Activated naive CD8-positive, alpha-beta T cell treated with anti-CD3 and anti-CD28 coated beads, Interleukin-2, amount 10 ng/mL, durations not matched to agents 7 days and 5 days (primary cell): ENCODE measurements around the gene UNC5B. TPM values are rescaled to one million over a fixed set of nuclear protein-coding genes. Genes with fewer than 3 reads are reported as not detected.
A peak's percentile ranks its signal among the peaks of the same experiment; 100 is the strongest.

ENCODE experiments used
- ATAC-seq: fragments of 150-1000 bp; cut with Tn5 transposase; one replicate; pipeline ENCODE4 v1.10.0; 2021; ENCODE audit warnings: low read depth, moderate library complexity
- POLR2A ChIA-PET: fragments of 350-600 bp; sonication (Branson Sonifier 250); formaldehyde crosslinking; loops from one replicate; lab custom pipeline; 2021; ENCODE audit warnings: antibody characterized with exemption; lab: Charles Lee
- DNase-seq: peaks from one replicate; pipeline ENCODE4 v3.0.0; 2021
- H3K27ac Mint-ChIP-seq: one replicate; pipeline ENCODE4 v1.8.0; 2022; ENCODE audit warnings: mild to moderate bottlenecking, mixed read lengths
- H3K27me3 Mint-ChIP-seq: one replicate; pipeline ENCODE4 v1.8.0; 2022; ENCODE audit warnings: mild to moderate bottlenecking, moderate library complexity, mixed read lengths
- H3K36me3 Mint-ChIP-seq: one replicate; pipeline ENCODE4 v1.8.0; 2021; ENCODE audit warnings: mild to moderate bottlenecking, mixed read lengths
- H3K4me1 Mint-ChIP-seq: one replicate; pipeline ENCODE4 v1.8.0; 2021; ENCODE audit warnings: mixed read lengths
- H3K4me3 Mint-ChIP-seq: one replicate; pipeline ENCODE4 v1.8.0; 2022; ENCODE audit warnings: mild to moderate bottlenecking, moderate library complexity, mixed read lengths
- H3K9me3 Mint-ChIP-seq: one replicate; pipeline ENCODE4 v1.8.0; 2021; ENCODE audit warnings: mixed read lengths
- total RNA-seq, 2 experiments: library from RNA; stranded (reverse); gene quantifications; one replicate each; pipeline ENCODE4 v1.2.3, GENCODE V29; 2021

Gene UNC5B
- total RNA-seq, 2 experiments from 2014 or later, result 0.03 TPM; not detected in 1

- Mint-ChIP-seq H3K36me3 (peaks cover 9% of the 10 kb centered on the region), H3K4me3 (no peak overlapping the region), H3K4me1 (peaks cover 8% of the 10 kb centered on the region), H3K27me3 (no peaks in the 10 kb centered on the region), H3K9me3 (peaks cover 1% of the 10 kb centered on the region), H3K27ac (no peak overlapping the region)
- POLR2A ChIA-PET, result interaction anchor here (0.7 kb wide), 1 partner anchor 23 kb away, joined by 3 read pairs; no protein-coding TSS in a partner anchor
- DNase-seq (no peak), ATAC-seq (no peak)
Observed at GRCh38 chr10:71325267-71325666, 112.9 kb downstream of the UNC5B start.

GRCh38 chr10:71326464-71326881 lies 114.1 kb downstream of the UNC5B start:
- Mint-ChIP-seq H3K4me1 (peaks cover 7% of the 10 kb centered on the region), H3K27me3 (no peaks in the 10 kb centered on the region), H3K9me3 (peaks cover 1% of the 10 kb centered on the region), H3K27ac (no peak overlapping the region), H3K4me3 (no peak overlapping the region), H3K36me3 (peaks cover 9% of the 10 kb centered on the region)
- ATAC-seq, result no peak
- DNase-seq, result no peak
- POLR2A ChIA-PET, result no interaction called here

GRCh38 chr10:71330789-71331404 lies 118.5 kb downstream of the UNC5B start:
- no peak for ATAC-seq
- Mint-ChIP-seq H3K9me3 (no peaks in the 10 kb centered on the region), H3K27ac (no peak overlapping the region), H3K4me3 (no peak overlapping the region), H3K4me1 (no peaks in the 10 kb centered on the region), H3K27me3 (no peaks in the 10 kb centered on the region), H3K36me3 (no peaks in the 10 kb centered on the region)
- no peak for DNase-seq
- POLR2A ChIA-PET, result no interaction called here

GRCh38 chr10:71331736-71332135 lies 119.4 kb downstream of the UNC5B start:
- no peaks in the 10 kb centered on the region for H3K27me3 Mint-ChIP-seq
- POLR2A ChIA-PET, result no interaction called here
- ATAC-seq (no peak), DNase-seq (no peak)
- no peak overlapping the region for H3K27ac Mint-ChIP-seq
- H3K36me3 Mint-ChIP-seq, result no peaks in the 10 kb centered on the region
- no peaks in the 10 kb centered on the region for H3K4me1 Mint-ChIP-seq
- no peak overlapping the region for H3K4me3 Mint-ChIP-seq
- no peaks in the 10 kb centered on the region for H3K9me3 Mint-ChIP-seq

GRCh38 chr10:71332466-71332865 lies 120.1 kb downstream of the UNC5B start:
- H3K27ac Mint-ChIP-seq, result no peak overlapping the region
- no peaks in the 10 kb centered on the region for H3K27me3 Mint-ChIP-seq
- POLR2A ChIA-PET, result no interaction called here

DNA sequence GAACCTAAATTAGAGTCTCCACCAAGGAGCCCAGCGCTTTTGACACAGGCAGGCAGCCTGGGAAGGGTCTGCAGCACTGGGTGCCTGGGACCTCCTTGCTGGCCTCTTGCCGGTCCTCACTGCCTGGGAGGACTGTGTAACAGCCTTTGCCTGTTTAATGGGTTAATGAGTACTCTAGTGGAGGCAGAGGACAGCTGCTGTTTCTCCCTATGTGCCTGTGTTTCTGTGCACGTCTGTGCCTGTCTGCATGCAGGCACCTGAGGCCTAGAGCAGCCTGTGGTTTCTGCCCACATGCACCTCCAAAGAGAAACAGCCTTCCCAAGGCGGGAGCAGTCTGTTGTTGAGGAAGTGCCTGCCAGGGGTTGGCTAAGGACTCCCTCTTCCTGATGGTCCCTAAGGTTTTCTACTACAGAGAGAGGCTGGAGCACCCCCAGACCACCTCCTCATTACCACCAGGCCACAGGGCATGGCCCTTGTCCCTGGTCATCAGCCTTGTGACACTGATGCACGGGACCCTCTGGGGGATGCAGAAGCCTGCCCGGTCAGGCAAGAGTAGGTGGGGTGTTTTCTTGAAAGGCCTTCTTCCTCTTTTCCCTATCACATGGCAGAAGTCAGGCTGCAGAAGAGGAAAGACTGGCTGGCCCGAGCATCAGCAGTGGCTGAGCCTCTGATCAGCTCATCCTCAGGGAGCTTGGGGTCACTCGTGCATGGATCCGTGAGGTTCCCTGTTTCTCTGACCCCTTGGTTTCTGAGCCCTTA lies 120.9 kb downstream of the UNC5B start:
- ATAC-seq, result no peak
- H3K9me3 Mint-ChIP-seq, result no peaks in the 10 kb centered on the region
- no peak overlapping the region for H3K4me3 Mint-ChIP-seq
- no peaks in the 10 kb centered on the region for H3K27me3 Mint-ChIP-seq
- no peak overlapping the region for H3K27ac Mint-ChIP-seq
- H3K4me1 Mint-ChIP-seq, result no peaks in the 10 kb centered on the region
- no peak for DNase-seq
- H3K36me3 Mint-ChIP-seq, result no peaks in the 10 kb centered on the region
- POLR2A ChIA-PET, result no interaction called here

More at GRCh38 chr10:71332466-71332865, 120.1 kb downstream of the UNC5B start:
- H3K9me3 Mint-ChIP-seq, result no peaks in the 10 kb centered on the region
- no peak overlapping the region for H3K4me3 Mint-ChIP-seq
- ATAC-seq, result no peak
- H3K36me3 Mint-ChIP-seq, result no peaks in the 10 kb centered on the region
- no peaks in the 10 kb centered on the region for H3K4me1 Mint-ChIP-seq
- no peak for DNase-seq

GRCh38 chr10:71334221-71334791 lies 121.9 kb downstream of the UNC5B start:
- POLR2A ChIA-PET, result interaction anchor here (1.6 kb wide), 1 partner anchor 42 kb away, joined by 3 read pairs; no protein-coding TSS in a partner anchor
- no peak overlapping the region for H3K4me3 Mint-ChIP-seq
- no peak overlapping the region for H3K27ac Mint-ChIP-seq
- H3K27me3 Mint-ChIP-seq, result no peaks in the 10 kb centered on the region
- no peaks in the 10 kb centered on the region for H3K4me1 Mint-ChIP-seq
- H3K36me3 Mint-ChIP-seq, result no peaks in the 10 kb centered on the region
- DNase-seq, result no peak
- no peaks in the 10 kb centered on the region for H3K9me3 Mint-ChIP-seq
- no peak for ATAC-seq

- POLR2A ChIA-PET, result interaction anchor here (1.6 kb wide), 1 partner anchor 41 kb away, joined by 3 read pairs; no protein-coding TSS in a partner anchor
- Mint-ChIP-seq H3K9me3 (no peaks in the 10 kb centered on the region), H3K36me3 (no peaks in the 10 kb centered on the region), H3K4me3 (no peak overlapping the region), H3K27ac (peak overlapping the region; percentile 65), H3K27me3 (no peaks in the 10 kb centered on the region), H3K4me1 (no peaks in the 10 kb centered on the region)
- DNase-seq, result no peak
- no peak for ATAC-seq
Observed at GRCh38 chr10:71335173-71335708, 122.9 kb downstream of the UNC5B start.

DNA sequence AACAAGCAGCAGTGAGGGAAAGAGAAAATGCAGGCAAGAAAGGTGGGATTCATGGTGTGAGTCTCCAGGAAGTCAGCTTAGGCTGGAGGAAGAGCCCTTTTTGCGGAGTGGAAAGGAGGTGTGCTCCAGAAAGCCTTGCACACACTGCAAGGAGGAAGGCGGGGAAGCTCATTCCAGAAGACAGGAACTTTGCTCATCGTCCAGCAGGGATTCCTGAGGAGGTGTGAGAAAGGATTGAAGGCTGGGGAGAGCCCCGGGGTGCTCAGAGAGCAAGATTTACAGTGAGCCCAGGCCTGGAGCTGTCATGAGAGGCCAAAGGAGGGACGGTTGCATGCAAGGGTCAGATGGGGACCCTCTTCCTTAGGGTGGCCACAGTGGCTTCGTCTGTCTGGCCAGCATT lies 124.3 kb downstream of the UNC5B start:
- DNase-seq, result no peak
- H3K27ac Mint-ChIP-seq, result no peak overlapping the region
- no peaks in the 10 kb centered on the region for H3K27me3 Mint-ChIP-seq
- ATAC-seq, result no peak
- no peaks in the 10 kb centered on the region for H3K4me1 Mint-ChIP-seq
- POLR2A ChIA-PET, result no interaction called here
- no peak overlapping the region for H3K4me3 Mint-ChIP-seq
- no peaks in the 10 kb centered on the region for H3K36me3 Mint-ChIP-seq
- H3K9me3 Mint-ChIP-seq, result no peaks in the 10 kb centered on the region

DNA sequence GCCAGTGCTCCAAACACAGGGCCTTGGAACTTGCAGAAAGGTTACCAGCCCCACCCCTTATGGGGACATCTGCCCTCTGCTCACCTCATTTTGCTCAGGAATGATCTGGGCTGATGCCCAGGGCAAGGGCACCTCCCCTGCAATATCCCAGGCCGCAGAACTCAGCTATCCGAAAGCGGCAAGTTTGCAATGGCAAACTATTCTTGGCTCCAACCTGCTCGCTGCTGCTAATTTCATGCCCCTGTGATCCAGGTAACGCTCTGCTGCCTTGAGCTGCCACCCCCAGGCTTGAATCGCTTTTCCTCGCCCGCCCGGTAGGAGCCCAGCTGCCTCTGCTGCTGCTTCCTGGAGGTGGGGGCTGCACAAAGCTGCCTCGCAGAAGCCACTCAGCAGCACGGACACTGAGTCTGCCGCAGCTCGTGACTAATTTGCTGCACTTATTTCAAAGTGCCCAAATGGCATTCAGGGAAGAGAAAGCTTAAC lies 124.9 kb downstream of the UNC5B start:
- no peaks in the 10 kb centered on the region for H3K27me3 Mint-ChIP-seq
- H3K4me1 Mint-ChIP-seq, result no peaks in the 10 kb centered on the region
- H3K27ac Mint-ChIP-seq, result no peak overlapping the region
- H3K36me3 Mint-ChIP-seq, result no peaks in the 10 kb centered on the region
- ATAC-seq (no peak), DNase-seq (no peak)
- POLR2A ChIA-PET, result no interaction called here
- no peak overlapping the region for H3K4me3 Mint-ChIP-seq
- H3K9me3 Mint-ChIP-seq, result no peaks in the 10 kb centered on the region

GRCh38 chr10:71338728-71339495 lies 126.5 kb downstream of the UNC5B start:
- Mint-ChIP-seq H3K27me3 (no peaks in the 10 kb centered on the region), H3K27ac (no peak overlapping the region), H3K36me3 (no peaks in the 10 kb centered on the region), H3K4me3 (no peak overlapping the region), H3K4me1 (no peaks in the 10 kb centered on the region), H3K9me3 (no peaks in the 10 kb centered on the region)
- ATAC-seq (no peak), DNase-seq (no peak)
- POLR2A ChIA-PET, result no interaction called here

DNA sequence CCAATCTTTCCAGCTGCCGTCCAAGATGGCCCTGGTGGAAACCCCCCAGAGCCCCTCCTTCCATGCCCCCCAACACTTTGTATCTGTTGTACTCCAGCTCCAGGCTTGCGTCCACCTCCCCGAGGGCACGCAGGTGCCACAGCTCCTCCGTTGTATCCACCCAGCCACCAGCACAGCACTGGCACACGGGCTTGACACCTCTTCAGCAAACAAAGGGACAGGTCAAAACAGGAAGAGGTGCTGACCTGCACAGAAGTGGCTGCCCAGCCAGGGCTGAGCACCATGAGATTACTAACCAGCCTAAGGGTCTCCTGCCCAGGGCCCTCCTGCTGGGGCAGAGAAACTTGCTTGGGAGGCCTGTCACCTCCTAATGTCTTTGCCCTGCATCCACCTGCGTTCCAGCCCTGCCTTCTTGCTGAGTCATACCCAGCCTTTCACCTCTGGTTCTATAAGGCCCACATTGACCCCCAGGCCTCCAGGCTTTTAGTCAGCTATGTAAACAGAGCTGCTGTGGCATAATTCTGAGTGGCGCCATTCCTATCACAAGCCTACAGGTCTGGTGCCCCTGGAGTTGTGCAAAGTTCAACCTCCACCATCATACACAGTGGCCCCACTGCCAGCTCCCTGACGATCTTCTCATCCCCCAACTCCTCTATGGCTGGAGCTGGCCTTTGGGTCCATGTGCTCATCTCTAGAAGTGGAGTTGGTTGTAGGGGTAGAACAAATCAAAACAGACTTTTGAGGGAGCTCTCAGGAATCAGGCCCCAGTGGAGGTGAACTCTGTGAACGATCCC lies 127.6 kb downstream of the UNC5B start:
- Mint-ChIP-seq H3K4me3 (no peak overlapping the region), H3K36me3 (no peaks in the 10 kb centered on the region), H3K4me1 (no peaks in the 10 kb centered on the region), H3K27me3 (no peaks in the 10 kb centered on the region), H3K9me3 (no peaks in the 10 kb centered on the region), H3K27ac (no peak overlapping the region)
- DNase-seq, result no peak
- no peak for ATAC-seq
- POLR2A ChIA-PET, result no interaction called here
